IgD-negative memory B cell (primary cell): Measurements from ENCODE around the gene RFC1. TPM values are rescaled to one million over a fixed set of nuclear protein-coding genes. Genes with fewer than 3 reads are reported as not detected.
"Not testable (repeated sequence)": the region's sequence is repeated elsewhere in the genome, so short reads cannot be mapped to it uniquely, and the experiment has no call there.

ENCODE experiments used
- H3K27ac Mint-ChIP-seq, 3 donors: one replicate each; pipeline ENCODE4 v1.8.0; 2020 to 2022; ENCODE audit warnings: mild to moderate bottlenecking in 3 of 3, mixed read lengths in 3 of 3, moderate library complexity in 1 of 3
- H3K27me3 Mint-ChIP-seq: one replicate; pipeline ENCODE4 v1.8.0; 2021; ENCODE audit warnings: mixed read lengths
- H3K36me3 Mint-ChIP-seq: one replicate; pipeline ENCODE4 v1.8.0; 2020; ENCODE audit warnings: mild to moderate bottlenecking, mixed read lengths
- H3K4me1 Mint-ChIP-seq, 3 donors: one replicate each; pipeline ENCODE4 v1.8.0; 2020 to 2022; ENCODE audit warnings: mixed read lengths in 3 of 3, mild to moderate bottlenecking in 1 of 3
- H3K4me3 Mint-ChIP-seq, 4 donors: one replicate each; pipeline ENCODE4 v1.8.0; 2020 to 2022; ENCODE audit warnings: mild to moderate bottlenecking in 4 of 4, mixed read lengths in 4 of 4, moderate library complexity in 3 of 4
- H3K9me3 Mint-ChIP-seq, 3 donors: one replicate each; pipeline ENCODE4 v1.8.0; 2020 to 2021; ENCODE audit warnings: mixed read lengths in 3 of 3, mild to moderate bottlenecking in 1 of 3
- polyA plus RNA-seq: library from polyadenylated mRNA; unstranded; fragments of 300-500 nt; fragmentation: Illumina TruSeq; gene quantifications from one replicate; pipeline ENCODE4 v1.2.3, GENCODE V29; 2021

The RFC1 gene
- polyA plus RNA-seq, 1 donor from 2014 or later = 39.7 TPM

DNA sequence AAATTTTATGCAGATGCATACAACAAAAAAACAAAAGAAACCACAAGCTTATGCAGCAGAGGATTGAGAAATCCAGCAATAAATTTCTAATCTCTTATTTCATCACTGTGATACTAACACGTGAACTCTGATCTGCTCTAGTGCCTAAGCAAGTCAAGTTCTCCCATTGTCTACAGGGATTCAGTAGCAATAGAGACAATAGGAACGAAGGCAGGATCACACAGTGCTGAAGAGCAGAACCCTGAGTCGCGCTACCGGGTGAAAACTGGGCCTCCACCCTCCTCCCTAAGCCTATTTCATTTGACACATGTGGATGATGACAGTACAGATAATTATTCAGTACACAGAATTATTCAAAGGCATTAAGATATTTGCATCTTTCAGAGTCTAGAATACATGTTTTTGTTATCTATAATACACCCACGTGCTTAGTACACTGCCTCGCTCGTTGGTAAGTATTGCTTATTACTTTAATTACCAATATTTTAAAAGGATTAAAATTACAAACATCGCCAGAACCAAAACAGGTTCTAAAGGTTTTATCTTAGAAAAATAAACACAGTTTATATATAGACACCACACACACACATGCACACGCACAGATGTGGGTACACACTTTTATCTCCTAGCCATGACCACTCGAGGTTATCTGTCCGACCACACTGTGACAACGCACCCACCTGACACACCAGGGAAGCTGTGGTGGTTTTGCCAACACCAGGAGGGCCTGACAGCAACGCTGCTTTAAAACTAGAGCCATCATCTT, 60.1 kb downstream of the RFC1 start:
- peaks cover 12% of the 10 kb centered on the region for H3K36me3 Mint-ChIP-seq
- no peak overlapping the region for H3K4me3 Mint-ChIP-seq
- no peaks in the 10 kb centered on the region for H3K27me3 Mint-ChIP-seq
- no peaks in the 10 kb centered on the region for H3K9me3 Mint-ChIP-seq
- peaks cover 0 to 2% (median 0%) of the 10 kb centered on the region in 3 donors for H3K4me1 Mint-ChIP-seq
- H3K27ac Mint-ChIP-seq = no peak overlapping the region

DNA sequence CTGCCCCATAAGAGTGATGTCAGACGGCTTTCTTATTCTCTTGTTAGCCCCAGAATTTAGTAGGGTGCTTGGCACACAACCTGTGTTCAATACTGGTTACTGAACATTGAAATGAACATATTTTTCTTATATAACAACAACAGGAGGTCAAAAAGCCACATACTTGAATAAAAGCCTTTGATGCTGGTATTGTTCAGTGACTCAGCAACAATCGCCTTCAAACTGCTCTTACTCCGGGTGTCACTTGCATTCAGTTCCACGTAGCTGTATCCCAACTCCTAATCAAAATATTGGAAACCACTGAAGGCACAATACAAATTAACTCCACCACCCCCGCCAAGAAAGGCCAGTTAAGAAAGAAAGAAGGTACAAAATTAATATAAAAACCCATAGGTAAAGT, 61.5 kb downstream of the RFC1 start:
- no peak overlapping the region for H3K27ac Mint-ChIP-seq
- H3K9me3 Mint-ChIP-seq = no peaks in the 10 kb centered on the region
- H3K27me3 Mint-ChIP-seq = no peaks in the 10 kb centered on the region
- H3K36me3 Mint-ChIP-seq = peaks cover 10% of the 10 kb centered on the region
- peaks cover 0 to 2% (median 0%) of the 10 kb centered on the region in 3 donors for H3K4me1 Mint-ChIP-seq
- H3K4me3 Mint-ChIP-seq = no peak overlapping the region

- H3K27ac Mint-ChIP-seq = no peak overlapping the region
- H3K36me3 Mint-ChIP-seq = peaks cover 7% of the 10 kb centered on the region
- no peaks in the 10 kb centered on the region for H3K27me3 Mint-ChIP-seq
- no peak overlapping the region for H3K4me3 Mint-ChIP-seq
- H3K9me3 Mint-ChIP-seq = no peaks in the 10 kb centered on the region
- H3K4me1 Mint-ChIP-seq = peaks cover 0 to 2% (median 0%) of the 10 kb centered on the region in 3 donors
These were observed 62.3 kb downstream of the RFC1 start for GRCh38 chr4:39303871-39304270.

GRCh38 chr4:39302901-39303300, 63.3 kb downstream of the RFC1 start:
- no peak overlapping the region for H3K27ac Mint-ChIP-seq
- peaks cover 7% of the 10 kb centered on the region for H3K36me3 Mint-ChIP-seq
- H3K9me3 Mint-ChIP-seq = no peaks in the 10 kb centered on the region
- no peaks in the 10 kb centered on the region for H3K27me3 Mint-ChIP-seq
- H3K4me3 Mint-ChIP-seq = no peak overlapping the region
- H3K4me1 Mint-ChIP-seq = peaks cover 0 to 2% (median 0%) of the 10 kb centered on the region in 3 donors

DNA sequence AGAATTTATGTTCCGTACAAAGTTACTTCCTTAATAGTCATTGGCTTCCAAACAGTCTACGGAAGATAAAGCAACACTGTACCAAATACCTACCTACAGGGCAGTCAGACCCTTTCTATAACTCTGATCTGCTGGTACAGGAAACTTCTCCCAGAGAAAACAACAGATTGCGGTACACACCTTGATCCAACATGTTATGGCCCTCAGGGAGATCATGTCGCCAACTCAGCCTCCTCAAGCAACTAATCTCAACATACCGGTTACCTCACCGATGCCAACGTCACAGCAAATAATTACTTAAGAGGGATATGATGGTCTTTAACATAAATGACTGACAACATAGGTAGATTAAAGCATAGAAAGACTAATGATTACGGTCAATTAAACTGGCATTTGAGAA, 70.4 kb downstream of the RFC1 start:
- H3K9me3 Mint-ChIP-seq = peaks cover 0 to 1% (median 0%) of the 10 kb centered on the region in 3 donors
- no peak overlapping the region for H3K4me3 Mint-ChIP-seq
- H3K27ac Mint-ChIP-seq = peak overlapping the region in 1 of 3 donors; percentile 91
- no peaks in the 10 kb centered on the region for H3K27me3 Mint-ChIP-seq
- H3K36me3 Mint-ChIP-seq = peaks cover 14% of the 10 kb centered on the region
- peaks cover 0 to 4% (median 0%) of the 10 kb centered on the region in 3 donors for H3K4me1 Mint-ChIP-seq

- peaks cover 15% of the 10 kb centered on the region for H3K36me3 Mint-ChIP-seq
- not testable (repeated sequence) for H3K27ac Mint-ChIP-seq, H3K9me3 Mint-ChIP-seq, H3K27me3 Mint-ChIP-seq, H3K4me3 Mint-ChIP-seq, H3K4me1 Mint-ChIP-seq
These were observed 73.7 kb downstream of the RFC1 start for GRCh38 chr4:39292433-39292832.

DNA sequence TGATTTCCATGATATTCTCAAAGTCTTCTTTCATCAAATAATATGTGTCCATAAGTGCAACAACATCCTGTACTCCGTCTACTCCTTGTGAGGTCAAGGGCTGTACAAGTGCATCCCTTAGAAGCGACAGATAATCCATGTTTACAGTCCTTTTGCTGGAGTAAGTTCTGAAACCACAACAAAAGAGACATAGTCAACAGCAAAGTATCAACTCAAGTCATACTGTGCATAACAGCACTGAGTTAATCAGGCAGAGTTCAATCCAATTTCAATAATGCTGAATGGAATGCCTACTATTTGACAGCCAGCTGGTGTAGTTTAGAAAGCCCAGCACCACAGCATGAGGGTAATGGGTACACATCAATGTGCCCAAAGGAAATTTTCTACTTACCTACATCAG, 74.5 kb downstream of the RFC1 start:
- H3K4me1 Mint-ChIP-seq = peaks cover 0 to 5% (median 0%) of the 10 kb centered on the region in 3 donors

GRCh38 chr4:39287223-39287622, 78.9 kb downstream of the RFC1 start:
- peaks cover 7% of the 10 kb centered on the region for H3K36me3 Mint-ChIP-seq
- peaks cover 0 to 2% (median 0%) of the 10 kb centered on the region in 3 donors for H3K4me1 Mint-ChIP-seq
- no peak overlapping the region for H3K4me3 Mint-ChIP-seq
- H3K9me3 Mint-ChIP-seq = no peaks in the 10 kb centered on the region
- no peaks in the 10 kb centered on the region for H3K27me3 Mint-ChIP-seq
- H3K27ac Mint-ChIP-seq = no peak overlapping the region

More for the DNA sequence above, 74.5 kb downstream of the RFC1 start:
- peaks cover 0 to 1% (median 0%) of the 10 kb centered on the region in 3 donors for H3K9me3 Mint-ChIP-seq
- H3K27ac Mint-ChIP-seq = no peak overlapping the region
- H3K27me3 Mint-ChIP-seq = no peaks in the 10 kb centered on the region
- no peak overlapping the region for H3K4me3 Mint-ChIP-seq
- H3K36me3 Mint-ChIP-seq = peaks cover 14% of the 10 kb centered on the region

GRCh38 chr4:39286263-39286662, 79.9 kb downstream of the RFC1 start:
- Mint-ChIP-seq H3K36me3 (peaks cover 7% of the 10 kb centered on the region), H3K27me3 (no peaks in the 10 kb centered on the region), H3K27ac (peak overlapping the region in 1 of 3 donors; percentile 2), H3K4me1 (peaks cover 0 to 2% (median 0%) of the 10 kb centered on the region in 3 donors), H3K9me3 (no peaks in the 10 kb centered on the region), H3K4me3 (no peak overlapping the region)

DNA sequence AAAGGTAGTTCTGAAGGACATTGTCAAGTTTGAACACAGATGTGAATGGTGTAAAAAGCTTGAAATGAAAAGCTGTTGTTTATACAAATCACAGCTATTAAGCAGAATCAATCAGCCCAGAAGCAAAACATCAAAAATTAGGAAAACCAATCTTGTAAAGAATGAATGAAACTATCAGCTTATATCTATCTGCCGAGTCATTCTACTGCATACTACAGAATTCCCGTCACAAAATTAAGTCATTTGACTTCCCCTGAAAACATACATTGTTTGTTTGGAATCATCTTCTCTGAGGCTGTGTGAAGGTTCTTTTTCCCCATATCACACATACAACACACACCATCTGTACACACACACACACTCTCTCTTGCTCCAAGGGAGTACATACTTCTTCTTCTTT, 80.3 kb downstream of the RFC1 start:
- Mint-ChIP-seq H3K27me3 (no peaks in the 10 kb centered on the region), H3K36me3 (peaks cover 6% of the 10 kb centered on the region), H3K9me3 (no peaks in the 10 kb centered on the region), H3K27ac (peak overlapping the region in 1 of 3 donors; percentile 2), H3K4me3 (no peak overlapping the region), H3K4me1 (peaks cover 0 to 2% (median 0%) of the 10 kb centered on the region in 3 donors)

- Mint-ChIP-seq H3K27ac (no peak overlapping the region), H3K36me3 (peaks cover 6% of the 10 kb centered on the region), H3K9me3 (no peaks in the 10 kb centered on the region), H3K4me3 (no peak overlapping the region), H3K27me3 (no peaks in the 10 kb centered on the region), H3K4me1 (no peaks in the 10 kb centered on the region)
These were observed 80.9 kb downstream of the RFC1 start for GRCh38 chr4:39285111-39285795.

DNA sequence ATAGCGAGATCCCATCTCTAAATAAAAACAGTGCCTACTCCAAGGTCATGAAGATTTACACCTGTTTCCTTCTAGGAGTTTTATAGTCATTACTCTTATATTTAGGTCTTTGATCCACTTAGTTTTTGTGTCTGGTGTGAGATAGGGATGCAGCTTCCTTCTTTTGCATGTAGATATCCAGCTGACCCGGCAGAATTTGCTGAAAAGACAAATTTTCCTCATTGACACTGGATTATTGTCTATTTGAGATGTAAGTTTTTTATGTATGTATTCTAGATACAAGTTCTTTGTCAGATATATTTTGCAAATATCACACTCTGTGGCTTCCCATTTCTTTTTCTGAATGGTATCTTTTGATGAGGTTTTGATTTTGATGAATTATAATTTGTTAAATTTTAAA, 85.4 kb downstream of the RFC1 start:
- H3K9me3 Mint-ChIP-seq = no peaks in the 10 kb centered on the region
- no peaks in the 10 kb centered on the region for H3K4me1 Mint-ChIP-seq
- peaks cover 10% of the 10 kb centered on the region for H3K36me3 Mint-ChIP-seq
- no peak overlapping the region for H3K4me3 Mint-ChIP-seq
- no peaks in the 10 kb centered on the region for H3K27me3 Mint-ChIP-seq
- peak overlapping the region in 1 of 3 donors; percentile 26 for H3K27ac Mint-ChIP-seq

- H3K27me3 Mint-ChIP-seq = no peaks in the 10 kb centered on the region
- no peaks in the 10 kb centered on the region for H3K9me3 Mint-ChIP-seq
- no peak overlapping the region for H3K4me3 Mint-ChIP-seq
- H3K27ac Mint-ChIP-seq = peak overlapping the region in 1 of 3 donors; percentile 10
- peaks cover 16% of the 10 kb centered on the region for H3K36me3 Mint-ChIP-seq
- H3K4me1 Mint-ChIP-seq = no peaks in the 10 kb centered on the region
These were observed 86.7 kb downstream of the RFC1 start for GRCh38 chr4:39279416-39279815.

DNA sequence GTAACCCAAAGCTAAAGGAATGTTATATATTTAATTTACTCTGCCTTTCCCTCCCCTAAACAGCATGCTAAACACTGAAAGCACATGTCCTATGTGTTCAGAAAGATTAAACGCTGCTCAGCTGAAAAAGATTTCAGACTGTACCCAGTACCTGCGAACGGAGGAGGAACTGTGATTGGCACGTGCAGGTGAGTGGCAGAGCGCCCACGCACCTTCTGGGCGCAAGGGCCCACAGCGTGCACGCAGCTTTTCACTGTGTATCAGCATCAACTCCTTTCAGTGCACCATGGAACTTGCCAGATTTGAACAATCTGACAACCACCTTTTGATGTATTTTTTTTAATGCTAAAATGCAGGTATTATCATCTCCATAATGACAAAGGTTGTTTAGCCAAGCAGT, 87.7 kb downstream of the RFC1 start:
- Mint-ChIP-seq H3K4me1 (no peaks in the 10 kb centered on the region), H3K36me3 (peaks cover 16% of the 10 kb centered on the region), H3K9me3 (no peaks in the 10 kb centered on the region), H3K27ac (no peak overlapping the region), H3K27me3 (no peaks in the 10 kb centered on the region), H3K4me3 (no peak overlapping the region)

DNA sequence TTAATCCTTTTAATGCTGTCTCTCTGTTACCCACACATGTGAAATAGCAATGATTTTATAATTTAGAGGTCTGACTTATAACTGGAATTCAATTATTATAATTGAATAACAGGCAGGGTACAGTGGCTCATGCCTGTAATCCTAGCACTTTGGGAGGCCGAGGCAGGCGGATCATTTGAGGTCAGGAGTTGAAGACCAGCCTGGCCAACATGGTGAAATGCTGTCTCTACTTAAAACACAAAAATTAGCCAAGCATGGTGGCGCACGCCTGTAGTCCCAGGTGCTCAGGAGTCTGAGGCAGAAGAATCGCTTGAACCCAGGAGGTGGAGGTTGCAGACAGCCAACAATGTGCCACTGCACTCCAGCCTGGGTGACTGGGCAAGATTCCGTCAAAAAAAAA, 88.5 kb downstream of the RFC1 start:
- peaks cover 18% of the 10 kb centered on the region for H3K36me3 Mint-ChIP-seq
- H3K4me3 Mint-ChIP-seq, H3K27me3 Mint-ChIP-seq, H3K9me3 Mint-ChIP-seq, H3K4me1 Mint-ChIP-seq, H3K27ac Mint-ChIP-seq: not testable (repeated sequence)

GRCh38 chr4:39274503-39274902, 91.7 kb downstream of the RFC1 start:
- peaks cover 16% of the 10 kb centered on the region for H3K36me3 Mint-ChIP-seq
- H3K27me3 Mint-ChIP-seq = no peaks in the 10 kb centered on the region
- H3K4me1 Mint-ChIP-seq = no peaks in the 10 kb centered on the region
- H3K4me3 Mint-ChIP-seq = no peak overlapping the region
- no peak overlapping the region for H3K27ac Mint-ChIP-seq
- H3K9me3 Mint-ChIP-seq = no peaks in the 10 kb centered on the region
